CD4-positive, alpha-beta memory T cell (primary cell): ENCODE results near the gene CALHM4. TPM values are rescaled to one million over a fixed set of nuclear protein-coding genes. Genes with fewer than 3 reads are reported as not detected.

ENCODE experiments used
- CTCF ChIA-PET: fragments of 350-600 bp; sonication (Branson Sonifier 250); formaldehyde crosslinking; loops from one replicate; lab custom pipeline; 2021; ENCODE audit warnings: inconsistent platforms; ENCODE audit not compliant: partially characterized antibody; lab: Charles Lee
- POLR2A ChIA-PET: fragments of 350-600 bp; sonication (Branson Sonifier 250); formaldehyde crosslinking; loops from one replicate; lab custom pipeline; 2021; ENCODE audit not compliant: partially characterized antibody; lab: Charles Lee
- DNase-seq, 5 donors: peaks; one replicate each; pipeline versions ENCODE4 v3.0.0 to v3.0.0-alpha.2; 2020 to 2022; ENCODE audit warnings: mixed read lengths in 1 of 5
- H3K27ac ChIP-seq: one replicate; pipeline ENCODE4 v1.7.0; 2013; ENCODE audit warnings: low read depth, low read length
- H3K27me3 ChIP-seq: 2 replicates; pipeline ENCODE4 v1.7.0; 2013; ENCODE audit warnings: mild to moderate bottlenecking, low read length, moderate library complexity; ENCODE audit not compliant: insufficient read depth
- H3K36me3 ChIP-seq: 2 replicates; pipeline ENCODE4 v1.7.0; 2013; ENCODE audit warnings: mild to moderate bottlenecking, low read length, moderate library complexity; ENCODE audit not compliant: insufficient read depth
- H3K4me1 ChIP-seq: 2 replicates; pipeline ENCODE4 v1.7.0; 2013; ENCODE audit warnings: mild to moderate bottlenecking, low read length, moderate library complexity; ENCODE audit not compliant: insufficient read depth
- H3K4me3 ChIP-seq, 2 donors: one replicate each; pipeline ENCODE4 v1.7.0; 2013; ENCODE audit warnings: low read length in 2 of 2, mild to moderate bottlenecking in 1 of 2
- H3K9me3 ChIP-seq, 2 donors: one replicate each; pipeline ENCODE4 v1.7.0; 2013; ENCODE audit warnings: low read length in 2 of 2, control low read depth in 1 of 2; ENCODE audit not compliant: control insufficient read depth in 1 of 2
- H3K27ac Mint-ChIP-seq, 7 donors: one replicate each; pipeline ENCODE4 v1.8.0; 2020 to 2021; ENCODE audit warnings: mixed read lengths in 7 of 7, mild to moderate bottlenecking in 6 of 7, inconsistent platforms in 3 of 7, moderate library complexity in 3 of 7
- H3K27me3 Mint-ChIP-seq, 2 donors: one replicate each; pipeline ENCODE4 v1.8.0; 2020 to 2021; ENCODE audit warnings: mixed read lengths in 2 of 2
- H3K36me3 Mint-ChIP-seq, 2 donors: one replicate each; pipeline ENCODE4 v1.8.0; 2020 to 2021; ENCODE audit warnings: mixed read lengths in 2 of 2, inconsistent platforms in 1 of 2, mild to moderate bottlenecking in 1 of 2
- H3K4me1 Mint-ChIP-seq, 4 donors: one replicate each; pipeline ENCODE4 v1.8.0; 2020 to 2021; ENCODE audit warnings: mixed read lengths in 4 of 4, mild to moderate bottlenecking in 1 of 4
- H3K4me3 Mint-ChIP-seq, 8 donors: one replicate each; pipeline ENCODE4 v1.8.0; 2020 to 2021; ENCODE audit warnings: mixed read lengths in 8 of 8, mild to moderate bottlenecking in 7 of 8, moderate library complexity in 6 of 8, inconsistent platforms in 3 of 8
- H3K9me3 Mint-ChIP-seq, 8 donors: one replicate each; pipeline ENCODE4 v1.8.0; 2020 to 2021; ENCODE audit warnings: mixed read lengths in 8 of 8, mild to moderate bottlenecking in 5 of 8, inconsistent platforms in 3 of 8, moderate library complexity in 1 of 8
- intact Hi-C: fragments of 100-400 bp; cut with micrococcal nuclease; formaldehyde crosslinking; loops from one replicate; pipeline ENCODE4 v1.15.1; 2023
- polyA plus RNA-seq, 2 donors: library from polyadenylated mRNA; unstranded; fragments of 300-500 nt; fragmentation: Illumina TruSeq; gene quantifications; one replicate each; pipeline ENCODE4 v1.2.3, GENCODE V29; 2021
- total RNA-seq, 2 experiments: library from RNA; stranded (reverse); gene quantifications; one replicate each; pipeline ENCODE4 v1.2.3, GENCODE V29; 2021

CALHM4 gene
- total and polyA plus RNA-seq, 4 experiments from 2014 or later = not detected

- peaks cover 0 to 4% (median 0%) of the 10 kb centered on the region in 8 donors for H3K9me3 Mint-ChIP-seq
- POLR2A ChIA-PET = no interaction called here
Measured at GRCh38 chr6:116514111-116514510, 39.4 kb upstream of the CALHM4 start.

GRCh38 chr6:116515141-116515540 is 38.4 kb upstream of the CALHM4 start:
- intact Hi-C loops = no loop called here
- H3K4me3 ChIP-seq = no peak overlapping the region
- ChIA-PET CTCF (interaction anchor here (2.1 to 6.4 kb wide), 2 partner anchors 19 to 227 kb away, joined by 8 to 34 read pairs; no protein-coding TSS in a partner anchor), POLR2A (interaction anchor here (0.7 kb wide), 1 partner anchor 227 kb away, joined by 3 read pairs; no protein-coding TSS in a partner anchor)
- H3K27ac Mint-ChIP-seq = no peak overlapping the region
- H3K27ac ChIP-seq = no peak overlapping the region
- DNase-seq = no peak
- H3K4me1 ChIP-seq = no peaks in the 10 kb centered on the region
- no peaks in the 10 kb centered on the region for H3K9me3 ChIP-seq
- peaks cover 0 to 2% of the 10 kb centered on the region in 2 donors for H3K27me3 Mint-ChIP-seq
- H3K4me3 Mint-ChIP-seq = no peak overlapping the region
- H3K27me3 ChIP-seq = no peaks in the 10 kb centered on the region
- no peaks in the 10 kb centered on the region for H3K36me3 Mint-ChIP-seq
- peaks cover 0 to 1% (median 0%) of the 10 kb centered on the region in 8 donors for H3K9me3 Mint-ChIP-seq
- H3K36me3 ChIP-seq = no peaks in the 10 kb centered on the region
- H3K4me1 Mint-ChIP-seq = no peaks in the 10 kb centered on the region

More at GRCh38 chr6:116514111-116514510, 39.4 kb upstream of the CALHM4 start:
- Histone ChIP-seq H3K27ac (no peak overlapping the region), H3K9me3 (no peaks in the 10 kb centered on the region), H3K4me1 (no peaks in the 10 kb centered on the region), H3K36me3 (no peaks in the 10 kb centered on the region), H3K27me3 (no peaks in the 10 kb centered on the region), H3K4me3 (no peak overlapping the region)
- no peak for DNase-seq
- H3K27ac Mint-ChIP-seq = no peak overlapping the region
- intact Hi-C loops = no loop called here
- H3K4me1 Mint-ChIP-seq = no peaks in the 10 kb centered on the region
- H3K27me3 Mint-ChIP-seq = peaks cover 0 to 2% of the 10 kb centered on the region in 2 donors
- no peak overlapping the region for H3K4me3 Mint-ChIP-seq
- CTCF ChIA-PET = interaction anchor here (2.1 to 6.4 kb wide), 2 partner anchors 20 to 226 kb away, joined by 8 to 34 read pairs; no protein-coding TSS in a partner anchor
- no peaks in the 10 kb centered on the region for H3K36me3 Mint-ChIP-seq

- Histone ChIP-seq H3K9me3 (no peaks in the 10 kb centered on the region), H3K27me3 (no peaks in the 10 kb centered on the region), H3K27ac (no peak overlapping the region), H3K4me1 (no peaks in the 10 kb centered on the region), H3K36me3 (no peaks in the 10 kb centered on the region), H3K4me3 (no peak overlapping the region)
- Mint-ChIP-seq H3K36me3 (peaks cover 0 to 3% of the 10 kb centered on the region in 2 donors), H3K4me3 (no peak overlapping the region), H3K4me1 (no peaks in the 10 kb centered on the region), H3K9me3 (no peaks in the 10 kb centered on the region), H3K27ac (no peak overlapping the region), H3K27me3 (peaks cover 0 to 2% of the 10 kb centered on the region in 2 donors)
- DNase-seq = no peak
- POLR2A ChIA-PET = no interaction called here
- CTCF ChIA-PET = interaction anchor here (0.9 to 1.5 kb wide), 2 partner anchors 9 to 231 kb away, joined by 3 to 5 read pairs; no protein-coding TSS in a partner anchor
- intact Hi-C loops = no loop called here
Measured at GRCh38 chr6:116518621-116519368, 34.8 kb upstream of the CALHM4 start.

GRCh38 chr6:116522896-116523295 is 30.7 kb upstream of the CALHM4 start:
- H3K9me3 ChIP-seq = no peaks in the 10 kb centered on the region
- CTCF ChIA-PET = interaction anchor here (1.0 to 2.2 kb wide), 3 partner anchors 10 to 83 kb away, joined by 3 to 7 read pairs (median 5); no protein-coding TSS in a partner anchor
- DNase-seq = no peak
- no peak overlapping the region for H3K4me3 Mint-ChIP-seq
- no peak overlapping the region for H3K27ac ChIP-seq
- H3K36me3 ChIP-seq = no peaks in the 10 kb centered on the region
- H3K27me3 Mint-ChIP-seq = peaks cover 0 to 3% of the 10 kb centered on the region in 2 donors
- no peak overlapping the region for H3K4me3 ChIP-seq
- POLR2A ChIA-PET = no interaction called here
- no peaks in the 10 kb centered on the region for H3K27me3 ChIP-seq
- no peaks in the 10 kb centered on the region for H3K4me1 ChIP-seq
- H3K4me1 Mint-ChIP-seq = no peaks in the 10 kb centered on the region
- peaks cover 0 to 3% of the 10 kb centered on the region in 2 donors for H3K36me3 Mint-ChIP-seq
- no peak overlapping the region for H3K27ac Mint-ChIP-seq
- H3K9me3 Mint-ChIP-seq = no peaks in the 10 kb centered on the region
- intact Hi-C loops = no loop called here

- intact Hi-C loops = no loop called here
Measured at GRCh38 chr6:116524236-116524635, 29.3 kb upstream of the CALHM4 start.

GRCh38 chr6:116528133-116528532 is 25.4 kb upstream of the CALHM4 start:
- DNase-seq = no peak
- H3K27ac ChIP-seq = no peak overlapping the region
- no peaks in the 10 kb centered on the region for H3K27me3 ChIP-seq
- H3K27me3 Mint-ChIP-seq = peaks cover 8 to 16% of the 10 kb centered on the region in 2 donors
- peaks cover 0 to 2% (median 0%) of the 10 kb centered on the region in 4 donors for H3K4me1 Mint-ChIP-seq
- intact Hi-C loops = no loop called here
- POLR2A ChIA-PET = no interaction called here
- CTCF ChIA-PET = interaction anchor here (1.1 to 1.2 kb wide), 3 partner anchors 10 to 241 kb away, joined by 3 read pairs; no protein-coding TSS in a partner anchor
- no peaks in the 10 kb centered on the region for H3K4me1 ChIP-seq
- H3K36me3 ChIP-seq = no peaks in the 10 kb centered on the region
- no peak overlapping the region for H3K4me3 ChIP-seq
- no peaks in the 10 kb centered on the region for H3K9me3 Mint-ChIP-seq
- no peak overlapping the region for H3K4me3 Mint-ChIP-seq
- no peak overlapping the region for H3K27ac Mint-ChIP-seq
- no peaks in the 10 kb centered on the region for H3K36me3 Mint-ChIP-seq
- no peaks in the 10 kb centered on the region for H3K9me3 ChIP-seq

More at GRCh38 chr6:116524236-116524635, 29.3 kb upstream of the CALHM4 start:
- Histone ChIP-seq H3K27ac (no peak overlapping the region), H3K9me3 (no peaks in the 10 kb centered on the region), H3K4me3 (no peak overlapping the region), H3K27me3 (no peaks in the 10 kb centered on the region), H3K36me3 (no peaks in the 10 kb centered on the region), H3K4me1 (no peaks in the 10 kb centered on the region)
- Mint-ChIP-seq H3K4me3 (no peak overlapping the region), H3K27me3 (peaks cover 0 to 3% of the 10 kb centered on the region in 2 donors), H3K27ac (no peak overlapping the region), H3K4me1 (no peaks in the 10 kb centered on the region), H3K36me3 (peaks cover 0 to 3% of the 10 kb centered on the region in 2 donors), H3K9me3 (no peaks in the 10 kb centered on the region)
- no peak for DNase-seq
- ChIA-PET POLR2A (no interaction called here), CTCF (no interaction called here)

GRCh38 chr6:116528780-116529179 is 24.8 kb upstream of the CALHM4 start:
- ChIA-PET CTCF (interaction anchor here (1.1 to 1.2 kb wide), 3 partner anchors 10 to 241 kb away, joined by 3 read pairs; no protein-coding TSS in a partner anchor), POLR2A (no interaction called here)
- H3K27me3 Mint-ChIP-seq = peaks cover 12 to 19% of the 10 kb centered on the region in 2 donors
- no peak for DNase-seq
- no peak overlapping the region for H3K4me3 Mint-ChIP-seq
- Histone ChIP-seq H3K9me3 (no peaks in the 10 kb centered on the region), H3K36me3 (no peaks in the 10 kb centered on the region), H3K27ac (no peak overlapping the region), H3K4me3 (no peak overlapping the region), H3K27me3 (no peaks in the 10 kb centered on the region), H3K4me1 (no peaks in the 10 kb centered on the region)
- peaks cover 0 to 2% (median 0%) of the 10 kb centered on the region in 4 donors for H3K4me1 Mint-ChIP-seq
- H3K9me3 Mint-ChIP-seq = no peaks in the 10 kb centered on the region
- no peak overlapping the region for H3K27ac Mint-ChIP-seq
- intact Hi-C loops = no loop called here
- H3K36me3 Mint-ChIP-seq = no peaks in the 10 kb centered on the region
